Fibroblast of the aortic adventitia (primary cell): ENCODE results near the gene GALNT2. TPM values are rescaled to one million over a fixed set of nuclear protein-coding genes. Genes with fewer than 3 reads are reported as not detected.

Experiments used
- DNase-seq: peaks from one replicate; pipeline ENCODE4 v3.0.0-alpha.2; 2010; ENCODE audit warnings: low read depth
- H3K4me3 ChIP-seq: 2 replicates; pipeline ENCODE4 v1.5.1; 2011; ENCODE audit warnings: low read depth, mild to moderate bottlenecking, control low read depth, low read length, moderate library complexity
- total RNA-seq: library from RNA; depleted of rRNA; stranded (reverse); fragments of >200 nt; gene quantifications from 2 replicates; pipeline ENCODE4 v1.2.3, GENCODE V29; 2012; ENCODE audit warnings: low replicate concordance
- TF ChIP-seq, protein P1 (sequence below): IDR thresholded peaks from 2 replicates; pipeline ENCODE4 v1.5.1; 2011; ENCODE audit warnings: mild to moderate bottlenecking, low read length, control low read depth, inconsistent platforms; ENCODE audit not compliant: insufficient read depth

Gene GALNT2
- total RNA-seq, 1 donor: 68.1 TPM

DNA sequence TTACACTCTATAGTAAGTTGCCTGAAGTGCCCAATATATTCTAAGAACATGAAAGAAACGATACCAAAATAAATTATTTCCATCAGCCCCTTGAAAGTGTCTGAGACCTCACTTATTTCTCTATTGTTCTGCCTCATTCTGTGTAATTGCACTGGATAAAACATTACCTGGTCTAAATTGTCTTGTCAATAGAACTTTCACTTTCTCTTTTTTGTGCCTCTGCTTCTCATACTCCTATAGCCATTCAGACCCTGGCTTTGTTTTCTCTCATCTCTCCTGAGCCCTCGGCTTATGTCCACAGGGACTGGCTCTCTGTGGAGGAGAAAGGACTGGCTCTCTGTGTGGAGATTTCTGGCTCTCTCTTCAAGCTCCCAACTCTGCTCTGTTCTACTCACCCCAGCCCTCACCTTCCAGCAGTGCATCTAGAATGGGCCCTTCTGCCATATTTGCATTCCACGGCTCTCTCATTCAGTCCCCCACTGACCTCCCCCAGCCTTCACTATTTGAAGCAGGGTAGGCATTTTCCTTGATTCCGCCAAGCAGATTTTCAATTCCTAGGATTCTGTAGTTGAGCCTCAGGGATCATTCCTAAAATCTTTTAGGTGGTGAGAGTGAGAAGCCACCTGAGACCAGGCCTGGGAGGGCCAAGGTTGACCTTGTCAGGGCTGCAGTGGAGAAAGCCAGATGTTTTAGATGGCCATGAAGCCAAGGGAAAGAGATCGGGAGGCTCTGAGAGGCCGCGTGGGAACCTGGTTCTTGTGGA, 15.9 kb upstream of the GALNT2 start:
- TF ChIP-seq, protein P1, sequence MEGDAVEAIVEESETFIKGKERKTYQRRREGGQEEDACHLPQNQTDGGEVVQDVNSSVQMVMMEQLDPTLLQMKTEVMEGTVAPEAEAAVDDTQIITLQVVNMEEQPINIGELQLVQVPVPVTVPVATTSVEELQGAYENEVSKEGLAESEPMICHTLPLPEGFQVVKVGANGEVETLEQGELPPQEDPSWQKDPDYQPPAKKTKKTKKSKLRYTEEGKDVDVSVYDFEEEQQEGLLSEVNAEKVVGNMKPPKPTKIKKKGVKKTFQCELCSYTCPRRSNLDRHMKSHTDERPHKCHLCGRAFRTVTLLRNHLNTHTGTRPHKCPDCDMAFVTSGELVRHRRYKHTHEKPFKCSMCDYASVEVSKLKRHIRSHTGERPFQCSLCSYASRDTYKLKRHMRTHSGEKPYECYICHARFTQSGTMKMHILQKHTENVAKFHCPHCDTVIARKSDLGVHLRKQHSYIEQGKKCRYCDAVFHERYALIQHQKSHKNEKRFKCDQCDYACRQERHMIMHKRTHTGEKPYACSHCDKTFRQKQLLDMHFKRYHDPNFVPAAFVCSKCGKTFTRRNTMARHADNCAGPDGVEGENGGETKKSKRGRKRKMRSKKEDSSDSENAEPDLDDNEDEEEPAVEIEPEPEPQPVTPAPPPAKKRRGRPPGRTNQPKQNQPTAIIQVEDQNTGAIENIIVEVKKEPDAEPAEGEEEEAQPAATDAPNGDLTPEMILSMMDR: no peak
- no peak for DNase-seq
- no peak overlapping the region for H3K4me3 ChIP-seq

GRCh38 chr1:230052018-230052417, 15.0 kb upstream of the GALNT2 start:
- DNase-seq: no peak
- H3K4me3 ChIP-seq: no peak overlapping the region
- TF ChIP-seq, protein P1: no peak

DNA sequence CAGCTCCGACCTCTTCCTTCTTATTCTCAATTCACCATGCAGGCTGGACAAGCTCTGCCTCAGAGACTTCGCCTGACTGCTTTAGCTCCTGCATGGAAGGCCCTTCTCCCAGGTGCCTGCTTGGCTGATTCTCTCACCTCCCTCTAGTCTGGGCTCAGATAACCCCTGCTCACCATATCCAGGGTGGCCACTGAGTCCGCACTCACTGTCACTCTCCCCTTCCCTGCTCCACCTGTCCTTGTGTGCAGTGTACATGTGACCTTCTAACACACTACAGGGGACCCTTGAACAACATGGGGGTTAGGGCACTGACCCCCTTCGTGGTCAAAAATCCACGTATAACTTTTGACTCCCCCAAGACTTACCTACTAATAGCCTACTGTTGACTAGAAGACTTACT, 14.4 kb upstream of the GALNT2 start:
- no peak overlapping the region for H3K4me3 ChIP-seq
- TF ChIP-seq, protein P1: no peak
- DNase-seq: no peak

- TF ChIP-seq, protein P1: no peak
Measured at GRCh38 chr1:230054092-230054749, 12.8 kb upstream of the GALNT2 start.

DNA sequence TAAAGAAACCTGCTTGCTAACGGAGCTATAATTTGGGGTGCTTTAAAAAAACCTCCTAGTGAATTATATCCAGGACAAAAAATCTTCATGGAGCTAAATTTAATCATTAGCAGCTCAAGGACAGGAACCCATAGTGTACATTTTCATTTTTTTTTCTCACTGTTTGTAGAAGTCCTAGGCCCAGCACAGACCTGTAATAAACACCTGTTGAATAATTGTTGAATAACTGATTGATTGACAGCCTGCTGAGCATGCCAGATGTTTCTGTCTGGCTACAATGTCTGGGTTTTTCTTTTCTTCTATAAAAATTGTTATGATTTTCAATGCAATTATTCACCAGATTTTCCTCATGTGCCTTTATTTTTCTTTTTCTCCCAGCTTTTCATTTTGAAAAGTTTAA, 10.9 kb upstream of the GALNT2 start:
- TF ChIP-seq, protein P1: no peak
- no peak overlapping the region for H3K4me3 ChIP-seq
- DNase-seq: no peak

More at GRCh38 chr1:230054092-230054749, 12.8 kb upstream of the GALNT2 start:
- H3K4me3 ChIP-seq: no peak overlapping the region
- DNase-seq: no peak

- no peak for DNase-seq
- TF ChIP-seq, protein P1: no peak
- no peak overlapping the region for H3K4me3 ChIP-seq
Measured at GRCh38 chr1:230057100-230057499, 9.9 kb upstream of the GALNT2 start.
